RWPE2 (cell line): ENCODE results near the gene DYNLT4.
"Not testable (repeated sequence)": the region's sequence is repeated elsewhere in the genome, so short reads cannot be mapped to it uniquely, and the experiment has no call there.

Experiments used
- ATAC-seq: fragments of 200-7000 bp; cut with Tn5 transposase; 3 replicates; pipeline ENCODE4 v1.9.1; 2021; ENCODE audit warnings: low read depth
- DNase-seq: peaks from one replicate; pipeline ENCODE4 v3.0.0-alpha.2; 2020; ENCODE audit warnings: low spot score
- H3K27ac ChIP-seq: fragments of 450-650 bp; 2 replicates; pipeline ENCODE4 v1.5.1; 2017; ENCODE audit warnings: mild to moderate bottlenecking; ENCODE audit not compliant: poor library complexity, severe bottlenecking
- H3K27me3 ChIP-seq: fragments of 250-450 bp; sonication (Bioruptor Pico); 2 replicates; pipeline ENCODE4 v1.5.1; 2021; ENCODE audit warnings: mild to moderate bottlenecking, moderate library complexity; ENCODE audit not compliant: insufficient read depth, poor library complexity, severe bottlenecking
- H3K36me3 ChIP-seq: fragments of 250-450 bp; sonication (Bioruptor Pico); 2 replicates; pipeline ENCODE4 v1.5.1; 2020; ENCODE audit warnings: low read depth, mild to moderate bottlenecking, moderate library complexity
- H3K4me1 ChIP-seq: fragments of 250-450 bp; sonication (Bioruptor Pico); 2 replicates; pipeline ENCODE4 v1.5.1; 2021; ENCODE audit warnings: mild to moderate bottlenecking, moderate library complexity; ENCODE audit not compliant: insufficient read depth, poor library complexity, severe bottlenecking
- H3K4me3 ChIP-seq: fragments of 250-450 bp; sonication (Bioruptor Pico); 2 replicates; pipeline ENCODE4 v1.5.1; 2021; ENCODE audit warnings: mild to moderate bottlenecking, moderate library complexity; ENCODE audit not compliant: severe bottlenecking
- H3K9me3 ChIP-seq: fragments of 250-450 bp; sonication (Bioruptor Pico); 2 replicates; pipeline ENCODE4 v1.5.1; 2021; ENCODE audit warnings: mild to moderate bottlenecking, moderate library complexity; ENCODE audit not compliant: severe bottlenecking
- CTCF ChIP-seq: fragments of 450-650 bp; IDR thresholded peaks from one replicate; pipeline ENCODE4 v1.5.1; 2017; ENCODE audit warnings: mild to moderate bottlenecking, moderate library complexity; ENCODE audit not compliant: poor library complexity, severe bottlenecking

Gene DYNLT4

GRCh38 chr1:44842486-44842861, 35.3 kb upstream of the DYNLT4 start:
- peak overlapping the region; percentile 35 for H3K4me3 ChIP-seq
- no peaks in the 10 kb centered on the region for H3K27me3 ChIP-seq
- H3K36me3 ChIP-seq = no peaks in the 10 kb centered on the region
- H3K27ac ChIP-seq = no peak overlapping the region
- DNase-seq = no peak
- H3K4me1 ChIP-seq = no peaks in the 10 kb centered on the region
- ATAC-seq = peak; percentile 26; the same call in 2 of the 3 replicates
- TF ChIP-seq CTCF = no peak
- no peaks in the 10 kb centered on the region for H3K9me3 ChIP-seq

GRCh38 chr1:44839576-44839975, 32.4 kb upstream of the DYNLT4 start:
- Histone ChIP-seq H3K4me3 (no peak overlapping the region), H3K27ac (no peak overlapping the region), H3K9me3 (no peaks in the 10 kb centered on the region), H3K36me3 (no peaks in the 10 kb centered on the region), H3K4me1 (no peaks in the 10 kb centered on the region), H3K27me3 (no peaks in the 10 kb centered on the region)
- DNase-seq (no peak), ATAC-seq (no peak)
- no peak for TF ChIP-seq CTCF

GRCh38 chr1:44838294-44838693, 31.1 kb upstream of the DYNLT4 start:
- not testable (repeated sequence) for H3K4me1 ChIP-seq, H3K4me3 ChIP-seq, H3K27ac ChIP-seq, ATAC-seq, H3K27me3 ChIP-seq, H3K9me3 ChIP-seq, DNase-seq, H3K36me3 ChIP-seq

GRCh38 chr1:44835738-44836675, 28.9 kb upstream of the DYNLT4 start:
- DNase-seq = no peak
- no peaks in the 10 kb centered on the region for H3K9me3 ChIP-seq
- no peak overlapping the region for H3K27ac ChIP-seq
- no peaks in the 10 kb centered on the region for H3K36me3 ChIP-seq
- no peaks in the 10 kb centered on the region for H3K4me1 ChIP-seq
- no peaks in the 10 kb centered on the region for H3K27me3 ChIP-seq
- H3K4me3 ChIP-seq = no peak overlapping the region
- peak; percentile 91 for TF ChIP-seq CTCF
- ATAC-seq = peak; percentile 88

- no peak overlapping the region for H3K4me3 ChIP-seq
- TF ChIP-seq CTCF = no peak
- H3K9me3 ChIP-seq = no peaks in the 10 kb centered on the region
- H3K27ac ChIP-seq = no peak overlapping the region
- H3K36me3 ChIP-seq = no peaks in the 10 kb centered on the region
- H3K27me3 ChIP-seq = no peaks in the 10 kb centered on the region
- H3K4me1 ChIP-seq = no peaks in the 10 kb centered on the region
- DNase-seq = no peak
- ATAC-seq = no peak
These were observed 27.2 kb upstream of the DYNLT4 start for GRCh38 chr1:44834328-44834727.
